Measurements from ENCODE around the gene SPOCK1. TPM values are rescaled to one million over a fixed set of nuclear protein-coding genes. Genes with fewer than 3 reads are reported as not detected.

SPOCK1 gene
- total and polyA plus RNA-seq, 7 donors: 4.2 to 52.7 (median 16.0) TPM

DNA sequence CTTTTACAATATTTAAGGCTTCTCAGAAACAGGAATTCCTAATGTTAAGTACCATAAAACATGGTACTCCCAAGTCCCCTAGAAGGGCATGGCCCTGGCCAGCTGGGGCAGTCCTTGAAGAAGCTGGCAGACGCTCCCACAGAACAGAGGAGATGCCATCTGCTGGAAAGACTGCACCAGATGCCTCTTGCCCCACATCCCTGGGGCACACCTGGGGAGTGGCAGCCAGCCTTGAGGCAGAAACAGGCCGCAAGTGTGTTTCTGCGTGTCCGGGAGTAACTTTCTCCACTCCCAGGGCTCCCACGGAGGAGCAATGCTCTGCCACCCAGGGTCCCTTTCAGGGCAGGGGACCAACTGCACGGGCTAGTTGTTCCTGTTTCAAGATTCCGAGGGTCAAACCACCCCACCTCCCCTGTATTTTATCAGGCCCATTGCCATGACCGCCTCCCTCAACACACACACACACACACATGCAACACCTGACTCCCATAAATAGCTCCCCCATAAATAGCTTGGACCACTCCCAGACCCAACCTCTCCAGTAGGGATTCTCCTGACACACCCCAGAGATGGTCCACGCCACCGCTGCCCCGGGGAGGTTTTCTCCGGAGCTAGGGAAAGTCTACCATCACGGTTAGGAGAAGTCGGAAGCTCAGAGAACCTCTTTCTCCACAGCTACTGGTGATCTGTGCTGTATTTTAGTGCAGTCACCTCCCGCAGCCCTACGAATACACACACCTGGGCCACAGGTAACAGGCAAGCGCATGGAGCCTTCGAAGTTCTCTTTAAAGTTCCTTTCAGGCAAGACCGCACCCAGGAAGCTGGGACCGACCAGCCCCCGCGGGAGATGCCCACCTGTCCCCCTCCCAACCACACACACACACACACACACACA is 1.5 kb downstream of the SPOCK1 start:
- intact Hi-C loops (cut with DNase I): loop anchor here (2.0 to 10.0 kb wide), 3 partner anchors 151 to 693 kb away; no protein-coding TSS in a partner anchor
- H3K4me3 ChIP-seq: peak overlapping the region; percentile 65
- H3K27ac ChIP-seq: no peak overlapping the region
- no peaks in the 10 kb centered on the region for H3K36me3 ChIP-seq (ENCODE audit: insufficient read depth in 1 of 2, low read depth in 1 of 2)
- no peak for TF ChIP-seq CTCF (IDR thresholded peaks at IDR 0.05)
- no peaks in the 10 kb centered on the region for H3K4me1 ChIP-seq
- WGBS, 3 donors: 60 to 64% (median 63%) methylated on average over 22 of the region's 22 CpGs
- ATAC-seq (peak in 3 of 4 donors; percentile 33 to 54 (median 44)), DNase-seq (no peak)
- H3K9me3 ChIP-seq: no peaks in the 10 kb centered on the region
- peaks cover 0 to 4% (median 0%) of the 10 kb centered on the region in 3 donors for H3K27me3 ChIP-seq (ENCODE audit: insufficient read depth in 3 of 3, low read length in 2 of 3)

GRCh38 chr5:137496919-137497318 is 2.2 kb downstream of the SPOCK1 start:
- Histone ChIP-seq H3K4me3 (no peak overlapping the region), H3K36me3 (ENCODE audit: insufficient read depth in 1 of 2, low read depth in 1 of 2) (no peaks in the 10 kb centered on the region), H3K27me3 (ENCODE audit: insufficient read depth in 3 of 3, low read length in 2 of 3) (peaks cover 0 to 4% (median 0%) of the 10 kb centered on the region in 3 donors), H3K9me3 (no peaks in the 10 kb centered on the region), H3K4me1 (no peaks in the 10 kb centered on the region), H3K27ac (no peak overlapping the region)
- intact Hi-C loops (cut with DNase I): loop anchor here in 1 of 2 donors (10.0 kb wide), 1 partner anchor 692 kb away; no protein-coding TSS in a partner anchor
- ATAC-seq (no peak), DNase-seq (no peak)
- no peak for TF ChIP-seq CTCF (IDR thresholded peaks at IDR 0.05)
- 47 to 67% (median 65%) methylated on average over 1 of the region's 1 CpG for WGBS, 3 donors

DNA sequence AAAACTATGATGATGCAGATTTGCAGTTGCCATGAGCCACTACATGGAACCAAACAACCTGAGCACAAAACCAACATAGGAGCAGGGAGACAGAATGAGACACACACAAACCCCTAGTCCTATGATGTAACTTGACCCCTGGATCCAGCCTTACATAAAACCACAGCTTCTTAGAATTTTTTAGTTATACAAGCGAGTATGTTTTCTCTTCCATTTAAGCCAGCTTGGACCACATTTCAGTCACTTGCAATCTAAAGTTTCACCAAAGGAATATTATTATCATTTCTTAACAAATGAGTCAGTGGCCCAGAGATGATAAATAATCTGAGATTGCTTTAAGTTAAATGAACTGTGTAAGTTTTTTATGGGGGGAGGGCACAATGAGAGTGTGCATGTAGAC is 6.8 kb downstream of the SPOCK1 start:
- no peaks in the 10 kb centered on the region for H3K9me3 ChIP-seq
- intact Hi-C loops (cut with DNase I): loop anchor here in 1 of 2 donors (10.0 kb wide), 1 partner anchor 688 kb away; no protein-coding TSS in a partner anchor
- WGBS, 3 donors: 86 to 89% (median 89%) methylated on average over 1 of the region's 1 CpG
- H3K27me3 ChIP-seq (ENCODE audit: insufficient read depth in 3 of 3, low read length in 2 of 3): no peaks in the 10 kb centered on the region
- no peak overlapping the region for H3K4me3 ChIP-seq
- no peak overlapping the region for H3K27ac ChIP-seq
- no peaks in the 10 kb centered on the region for H3K4me1 ChIP-seq
- DNase-seq: no peak
- TF ChIP-seq CTCF (IDR thresholded peaks at IDR 0.05): no peak
- no peaks in the 10 kb centered on the region for H3K36me3 ChIP-seq (ENCODE audit: insufficient read depth in 1 of 2, low read depth in 1 of 2)
- ATAC-seq: no peak

DNA sequence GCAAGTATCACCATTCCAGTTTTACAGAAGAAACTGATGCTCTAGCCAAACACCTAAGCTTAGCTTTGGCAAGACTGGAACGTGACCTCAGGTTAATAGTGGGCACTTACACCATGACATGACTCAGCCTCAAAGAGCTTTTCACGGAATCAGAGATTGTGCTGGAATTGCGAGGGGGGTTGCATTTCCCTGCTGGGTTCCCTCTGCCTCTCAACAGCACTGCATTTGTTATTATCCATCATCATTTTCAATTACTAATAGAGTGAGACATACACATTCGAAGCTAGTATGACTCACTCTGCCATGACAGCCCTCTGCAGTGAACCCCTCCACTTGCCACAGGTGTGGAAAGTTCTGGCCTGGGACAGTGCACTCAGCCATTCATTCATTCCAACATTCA is 8.0 kb downstream of the SPOCK1 start:
- 42 to 71% (median 51%) methylated on average over 4 of the region's 4 CpGs for WGBS, 3 donors
- Histone ChIP-seq H3K36me3 (ENCODE audit: insufficient read depth in 1 of 2, low read depth in 1 of 2) (no peaks in the 10 kb centered on the region), H3K4me1 (no peaks in the 10 kb centered on the region), H3K27ac (no peak overlapping the region), H3K4me3 (no peak overlapping the region), H3K27me3 (ENCODE audit: insufficient read depth in 3 of 3, low read length in 2 of 3) (no peaks in the 10 kb centered on the region), H3K9me3 (no peaks in the 10 kb centered on the region)
- intact Hi-C loops (cut with DNase I): loop anchor here in 1 of 2 donors (10.0 kb wide), 1 partner anchor 686 kb away; no protein-coding TSS in a partner anchor
- ATAC-seq: peak in 2 of 4 donors; percentile 27 to 29
- no peak for DNase-seq
- no peak for TF ChIP-seq CTCF (IDR thresholded peaks at IDR 0.05)
